H1 (cell line): ENCODE results near the gene IL19. TPM values are rescaled to one million over a fixed set of nuclear protein-coding genes. Genes with fewer than 3 reads are reported as not detected.
A peak's percentile ranks its signal among the peaks of the same experiment; 100 is the strongest.

Source experiments
- CTCF ChIA-PET: fragments of 300-600 bp; sonication (Branson Sonifier 250); formaldehyde crosslinking; loops from one replicate; lab custom pipeline; 2021; ENCODE audit not compliant: partially characterized antibody; lab: Charles Lee
- POLR2A ChIA-PET: fragments of 300-600 bp; sonication (Branson Sonifier 250); formaldehyde crosslinking; loops from one replicate; lab custom pipeline; 2021; ENCODE audit warnings: inconsistent platforms; ENCODE audit not compliant: partially characterized antibody; lab: Charles Lee
- DNase-seq, 2 experiments: peaks; one replicate each; pipeline versions ENCODE4 v3.0.0 to v3.0.0-alpha.2; 2010 to 2022; ENCODE audit warnings: low spot score in 2 of 2, low read depth in 1 of 2, mixed read lengths in 1 of 2
- FAIRE-seq: peaks from 2 replicates; lab custom pipeline; 2011; peaks lifted over from hg19 to GRCh38; lab: Jason Lieb, UNC
- H2AFZ ChIP-seq: 2 replicates; pipeline ENCODE4 v1.8.1; 2012; ENCODE audit warnings: low read length, inconsistent platforms
- H2AK5ac ChIP-seq: 2 replicates; pipeline ENCODE4 v1.6.1; 2013; ENCODE audit warnings: low read depth, low read length
- H2BK120ac ChIP-seq: replicated peaks from 2 replicates; pipeline ENCODE3; 2013; ENCODE audit warnings: low read depth, low read length, inconsistent platforms
- H2BK12ac ChIP-seq: 2 replicates; pipeline ENCODE4 v1.6.1; 2013; ENCODE audit warnings: low read depth, low read length
- H2BK15ac ChIP-seq: 2 replicates; pipeline ENCODE4 v1.6.1; 2013; ENCODE audit warnings: low read length
- H2BK20ac ChIP-seq: 2 replicates; pipeline ENCODE4 v1.6.1; 2013; ENCODE audit warnings: low read length
- H2BK5ac ChIP-seq: 2 replicates; pipeline ENCODE4 v1.6.1; 2013; ENCODE audit warnings: low read depth, low read length
- H3K14ac ChIP-seq: 2 replicates; pipeline ENCODE4 v1.6.1; 2013; ENCODE audit warnings: inconsistent platforms; ENCODE audit not compliant: insufficient read length
- H3K18ac ChIP-seq: 2 replicates; pipeline ENCODE4 v1.6.1; 2013; ENCODE audit warnings: low read length; ENCODE audit errors: extremely low read depth
- H3K23ac ChIP-seq: 2 replicates; pipeline ENCODE4 v1.6.1; 2013; ENCODE audit warnings: inconsistent platforms; ENCODE audit not compliant: insufficient read length
- H3K23me2 ChIP-seq: 2 replicates; pipeline ENCODE4 v1.6.1; 2013; ENCODE audit warnings: low read depth, low read length
- H3K27ac ChIP-seq: 2 replicates; pipeline ENCODE4 v1.6.1; 2011; ENCODE audit warnings: low read depth, low read length, inconsistent platforms
- H3K27me3 ChIP-seq, 4 experiments: replicated peaks in 1 of 4; 1 replicate in 1 of 4; 2 replicates in 3 of 4; pipeline versions ENCODE4 v1.6.1 to v1.8.1; 2011 to 2013; ENCODE audit warnings: low read length in 3 of 4, mild to moderate bottlenecking in 3 of 4, inconsistent platforms in 2 of 4, mixed read lengths in 2 of 4, moderate library complexity in 1 of 4; ENCODE audit not compliant: control insufficient read depth in 3 of 4, insufficient read depth in 3 of 4; ENCODE audit errors: extremely low read depth in 1 of 4
- H3K36me3 ChIP-seq, 4 experiments: 2 replicates each; pipeline versions ENCODE4 v1.6.1 to v1.8.1; 2011 to 2013; ENCODE audit warnings: mild to moderate bottlenecking in 4 of 4, low read length in 3 of 4, moderate library complexity in 2 of 4, control low read depth in 1 of 4, inconsistent platforms in 1 of 4; ENCODE audit not compliant: insufficient read depth in 4 of 4, control insufficient read depth in 2 of 4
- H3K4ac ChIP-seq: replicated peaks from 2 replicates; pipeline ENCODE3; 2013; ENCODE audit warnings: low read length, low read depth, mixed read lengths, inconsistent platforms; ENCODE audit not compliant: insufficient read length
- H3K4me1 ChIP-seq, 4 experiments: replicated peaks in 1 of 4; 1 replicate in 1 of 4; 2 replicates in 3 of 4; pipeline versions ENCODE4 v1.6.1 to v1.8.1; 2011 to 2013; ENCODE audit warnings: low read length in 3 of 4, inconsistent platforms in 2 of 4, mixed read lengths in 1 of 4; ENCODE audit not compliant: insufficient read depth in 4 of 4, control insufficient read depth in 3 of 4
- H3K4me2 ChIP-seq, 2 experiments: 2 replicates each; pipeline versions ENCODE4 v1.6.1 to v1.8.1; 2011 to 2013; ENCODE audit warnings: low read depth in 2 of 2, low read length in 2 of 2, control low read depth in 1 of 2, inconsistent platforms in 1 of 2, mild to moderate bottlenecking in 1 of 2; ENCODE audit not compliant: insufficient read depth in 1 of 2
- H3K4me3 ChIP-seq, 4 experiments: fragments of 200-600, 300-600 bp in 1 of 4; sonication (generic), shearing (Covaris generic), sonication (Bioruptor Twin) in 1 of 4; 2 replicates each; pipeline versions ENCODE4 v1.5.1 to v1.8.1; 2011 to 2016; ENCODE audit warnings: low read length in 4 of 4, low read depth in 3 of 4, control low read depth in 2 of 4, inconsistent platforms in 2 of 4, mild to moderate bottlenecking in 2 of 4, mixed read lengths in 1 of 4, moderate library complexity in 1 of 4; ENCODE audit not compliant: insufficient read depth in 2 of 4; ENCODE audit errors: extremely low read depth in 1 of 4
- H3K56ac ChIP-seq: replicated peaks from 2 replicates; pipeline ENCODE3; 2013; ENCODE audit warnings: low read depth, mild to moderate bottlenecking, mixed read lengths, low read length, inconsistent platforms; ENCODE audit not compliant: insufficient read length
- H3K79me1 ChIP-seq: 2 replicates; pipeline ENCODE4 v1.6.1; 2013; ENCODE audit warnings: low read depth, low read length, control low read depth
- H3K79me2 ChIP-seq, 2 experiments: 2 replicates each; pipeline versions ENCODE4 v1.6.1 to v1.8.1; 2012 to 2013; ENCODE audit warnings: low read length in 2 of 2, mild to moderate bottlenecking in 2 of 2, inconsistent platforms in 1 of 2; ENCODE audit not compliant: insufficient read depth in 2 of 2, control insufficient read depth in 1 of 2
- H3K9ac ChIP-seq, 4 experiments: replicated peaks in 1 of 4; 1 replicate in 1 of 4; 2 replicates in 3 of 4; pipeline versions ENCODE4 v1.6.1 to v1.8.1; 2011 to 2013; ENCODE audit warnings: low read depth in 3 of 4, low read length in 3 of 4, control low read depth in 2 of 4, mild to moderate bottlenecking in 2 of 4, moderate library complexity in 2 of 4, inconsistent platforms in 1 of 4; ENCODE audit errors: extremely low read depth in 1 of 4
- H3K9me3 ChIP-seq, 2 experiments: 2 replicates each; pipeline versions ENCODE4 v1.6.1 to v1.8.1; 2012 to 2013; ENCODE audit warnings: mild to moderate bottlenecking in 2 of 2, moderate library complexity in 2 of 2, control low read depth in 1 of 2, inconsistent platforms in 1 of 2, low read depth in 1 of 2, low read length in 1 of 2, mixed read lengths in 1 of 2; ENCODE audit not compliant: insufficient read depth in 2 of 2
- H4K20me1 ChIP-seq, 2 experiments: replicated peaks in 1 of 2; 2 replicates each; pipeline versions ENCODE3 to v1.8.1; 2011 to 2013; ENCODE audit warnings: inconsistent platforms in 2 of 2, low read length in 2 of 2, mild to moderate bottlenecking in 1 of 2; ENCODE audit not compliant: insufficient read depth in 2 of 2, control insufficient read depth in 1 of 2
- H4K5ac ChIP-seq: 2 replicates; pipeline ENCODE4 v1.6.1; 2013; ENCODE audit warnings: low read length, low read depth, mixed read lengths, inconsistent platforms; ENCODE audit not compliant: insufficient read length
- H4K8ac ChIP-seq: 2 replicates; pipeline ENCODE4 v1.8.0; 2013; ENCODE audit warnings: mild to moderate bottlenecking, moderate library complexity, low read length, inconsistent platforms; ENCODE audit not compliant: insufficient read depth; ENCODE audit errors: extremely low read depth
- H4K91ac ChIP-seq: replicated peaks from 2 replicates; pipeline ENCODE3; 2013; ENCODE audit warnings: low read length, mixed read lengths, inconsistent platforms; ENCODE audit not compliant: insufficient read length
- EP300 ChIP-seq, 2 experiments: IDR thresholded peaks; 1 replicate in 1 of 2; 2 replicates in 1 of 2; pipeline ENCODE4 v1.6.1; 2011 to 2012; ENCODE audit warnings: low read depth in 2 of 2, low read length in 2 of 2, mild to moderate bottlenecking in 2 of 2, borderline replicate concordance in 1 of 2, inconsistent platforms in 1 of 2, moderate library complexity in 1 of 2
- MAFK ChIP-seq: IDR thresholded peaks from 2 replicates; pipeline ENCODE4 v1.6.1; 2012; ENCODE audit warnings: low read depth, mild to moderate bottlenecking, improper control_type of control experiment, low read length
- RFX5 ChIP-seq: IDR thresholded peaks from 2 replicates; pipeline ENCODE4 v1.6.1; 2011; ENCODE audit warnings: low read depth, low read length, improper control_type of control experiment, borderline replicate concordance
- WGBS, 2 experiments: shearing (Covaris generic) in 1 of 2; methylation state at CpG; one replicate each; pipeline versions ENCODE4 v1.1.6 to v1.1.7; 2013 to 2015; ENCODE audit warnings: low lambda C conversion rate in 2 of 2, mixed read lengths in 2 of 2, inconsistent platforms in 1 of 2, low coverage in 1 of 2, missing lambda C conversion rate in 1 of 2; ENCODE audit not compliant: insufficient replicate concordance in 2 of 2, insufficient coverage in 1 of 2, insufficient read length in 1 of 2; ENCODE audit errors: extremely low coverage in 1 of 2, missing lambda C conversion rate in 1 of 2; 5-methylcytosine and 5-hydroxymethylcytosine counted together
- polyA plus RNA-seq, 7 experiments: library from polyadenylated mRNA; depleted of rRNA in 3 of 7; stranded (reverse) in 5 of 7; unstranded in 2 of 7; fragments of >200 nt in 5 of 7; fragments of 200-250 nt in 2 of 7; gene quantifications; 1 replicate in 5 of 7; 2 replicates in 1 of 7; 4 replicates in 1 of 7; pipeline versions ENCODE4 v1.2.1 to v1.2.3, GENCODE V29; 2011 to 2013; ENCODE audit warnings: missing spikeins in 2 of 7, mixed read lengths in 2 of 7
- total RNA-seq: library from RNA; stranded (reverse); fragmentation: NEBNext Ultra II Directional; extraction: Animal tissue kit (Norgen Biotek cat#: 25700); gene quantifications from 2 replicates; pipeline ENCODE4 v1.2.1, GENCODE V29; 2021

Gene IL19
- total and polyA plus RNA-seq, 2 of the 8 experiments (the other 6 are each of a cell fraction or from before 2014, with no cell fraction given), result not detected

DNA sequence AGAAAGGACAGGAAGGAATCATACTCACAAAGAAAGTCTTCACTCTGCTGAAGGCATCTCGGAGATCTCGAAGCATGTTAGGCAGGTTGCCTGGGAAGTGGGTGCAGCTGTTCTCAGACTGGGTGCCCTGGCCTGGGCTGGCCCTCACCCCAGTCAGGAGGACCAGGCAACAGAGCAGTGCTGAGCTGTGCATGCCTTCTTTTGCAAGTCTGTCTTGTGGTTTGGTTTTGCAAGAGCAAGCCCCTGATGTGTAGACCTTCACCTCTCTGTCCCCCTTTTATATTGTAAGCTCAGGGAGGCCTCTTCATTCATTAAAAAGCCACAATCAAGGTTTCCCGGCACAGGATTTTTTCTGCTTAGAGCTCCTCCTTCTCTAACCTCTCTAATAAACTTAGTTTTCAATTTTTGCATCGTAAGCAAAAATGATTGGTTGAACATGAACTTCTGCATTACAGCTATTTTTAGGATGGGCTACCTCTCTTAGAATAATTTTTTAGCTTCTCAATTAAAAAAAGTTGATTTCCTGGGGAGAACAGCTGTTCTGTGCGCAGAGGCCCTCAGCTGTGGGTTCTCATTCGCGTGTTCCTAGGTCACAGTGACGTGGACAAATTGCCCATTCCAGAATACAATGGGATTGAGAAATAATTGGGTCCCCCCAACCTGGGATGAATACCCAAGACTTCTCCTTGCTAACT, 1.8 kb downstream of the IL19 start, which contains the start of gene IL10:
TSS of gene IL10 (minus strand) at position 252 of the 695 bp plus-strand sequence. CDS start at position 193, 59 bp downstream.
- ChIA-PET POLR2A (no interaction called here), CTCF (interaction anchor here (0.7 to 4.6 kb wide), 9 partner anchors 8 to 139 kb away, joined by 3 to 30 read pairs (median 4); no protein-coding TSS in a partner anchor)
- FAIRE-seq (no peak), DNase-seq (no peak)
- 93% methylated on average over 8 of the region's 8 CpGs; no CpG with 5 or more reads in 1 of the 2 experiments for WGBS, 2 experiments
- no peak within 1 kb of the TSS for H2AFZ ChIP-seq
- H2BK20ac ChIP-seq, result no peak within 1 kb of the TSS
- H3K18ac ChIP-seq, result no peak within 1 kb of the TSS
- no peak within 1 kb of the TSS for H3K9ac ChIP-seq
- H3K14ac ChIP-seq, result no peak within 1 kb of the TSS
- H3K23ac ChIP-seq, result no peak within 1 kb of the TSS
- no peak within 1 kb of the TSS for H3K56ac ChIP-seq
- no peak within 1 kb of the TSS for H3K27ac ChIP-seq
- H2BK12ac ChIP-seq, result no peak within 1 kb of the TSS
- no peak within 1 kb of the TSS for H4K91ac ChIP-seq
- no peaks in the 10 kb centered on the region; the same call in 1 of the 2 replicates for H3K23me2 ChIP-seq
- H3K9me3 ChIP-seq, result no peaks in the 10 kb centered on the region
- H3K79me1 ChIP-seq, result no peaks in the 10 kb centered on the region
- TF ChIP-seq RFX5 (no peak), EP300 (IDR thresholded peaks at IDR 0.05; ENCODE audit: borderline replicate concordance in 1 of 2, low read depth in 2 of 2, low read length in 2 of 2) (no peak), MAFK (peak; percentile 71; the same call in 1 of the 2 replicates)
- no peak within 1 kb of the TSS for H4K5ac ChIP-seq
- no peak within 1 kb of the TSS for H3K4ac ChIP-seq
- no peak within 1 kb of the TSS for H2BK15ac ChIP-seq
- H3K4me1 ChIP-seq, result no peaks in the 10 kb centered on the region; a peak in 1 of 7 replicates
- H3K4me2 ChIP-seq, result no peak within 1 kb of the TSS
- no peak within 1 kb of the TSS for H4K8ac ChIP-seq
- no peaks in the 10 kb centered on the region for H3K79me2 ChIP-seq
- no peak within 1 kb of the TSS for H2BK5ac ChIP-seq
- no peaks in the 10 kb centered on the region for H4K20me1 ChIP-seq
- no peaks in the 10 kb centered on the region for H3K36me3 ChIP-seq
- H3K4me3 ChIP-seq, result no peak within 1 kb of the TSS
- no peaks in the 10 kb centered on the region; a peak in 1 of 7 replicates for H3K27me3 ChIP-seq
- no peak within 1 kb of the TSS for H2AK5ac ChIP-seq
- no peak within 1 kb of the TSS for H2BK120ac ChIP-seq
